Mammary epithelial cell (primary cell): Measurements from ENCODE around the gene NLGN1.

Experiments used
- EZH2 ChIP-seq: IDR thresholded peaks from 2 replicates; pipeline ENCODE4 v1.6.1; 2012; ENCODE audit warnings: low read length, inconsistent platforms, borderline replicate concordance
- TF ChIP-seq, protein P1 (sequence below), 2 donors: IDR thresholded peaks in 1 of 2; conservative IDR thresholded peaks in 1 of 2; 2 replicates each; pipeline ENCODE4 v1.5.1; 2011 to 2012; ENCODE audit warnings: inconsistent platforms in 2 of 2, low read length in 2 of 2, mild to moderate bottlenecking in 2 of 2, control low read depth in 1 of 2, low read depth in 1 of 2; ENCODE audit not compliant: insufficient read depth in 1 of 2; ENCODE audit errors: extremely low read depth in 1 of 2

DNA sequence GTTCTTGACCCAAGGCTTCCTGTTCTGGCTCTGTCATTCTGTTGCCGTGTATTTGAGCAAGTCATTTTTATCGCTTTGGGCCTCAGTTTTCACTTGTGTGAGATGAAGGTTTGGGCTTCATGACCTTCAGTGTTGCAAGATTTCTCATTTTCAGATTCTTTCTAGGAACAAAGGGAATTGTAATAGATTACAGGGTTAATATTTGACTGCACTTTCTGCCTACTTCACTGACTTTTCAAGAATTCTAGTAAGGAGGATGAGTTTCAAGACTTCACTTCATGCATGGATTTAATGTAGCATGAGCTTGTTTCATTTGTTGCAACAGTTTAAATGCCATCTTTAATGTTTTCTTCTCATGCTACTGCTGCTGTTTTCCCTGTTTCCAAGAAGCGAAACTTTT, 226.5 kb downstream of the NLGN1 start:
- TF ChIP-seq, protein P1, sequence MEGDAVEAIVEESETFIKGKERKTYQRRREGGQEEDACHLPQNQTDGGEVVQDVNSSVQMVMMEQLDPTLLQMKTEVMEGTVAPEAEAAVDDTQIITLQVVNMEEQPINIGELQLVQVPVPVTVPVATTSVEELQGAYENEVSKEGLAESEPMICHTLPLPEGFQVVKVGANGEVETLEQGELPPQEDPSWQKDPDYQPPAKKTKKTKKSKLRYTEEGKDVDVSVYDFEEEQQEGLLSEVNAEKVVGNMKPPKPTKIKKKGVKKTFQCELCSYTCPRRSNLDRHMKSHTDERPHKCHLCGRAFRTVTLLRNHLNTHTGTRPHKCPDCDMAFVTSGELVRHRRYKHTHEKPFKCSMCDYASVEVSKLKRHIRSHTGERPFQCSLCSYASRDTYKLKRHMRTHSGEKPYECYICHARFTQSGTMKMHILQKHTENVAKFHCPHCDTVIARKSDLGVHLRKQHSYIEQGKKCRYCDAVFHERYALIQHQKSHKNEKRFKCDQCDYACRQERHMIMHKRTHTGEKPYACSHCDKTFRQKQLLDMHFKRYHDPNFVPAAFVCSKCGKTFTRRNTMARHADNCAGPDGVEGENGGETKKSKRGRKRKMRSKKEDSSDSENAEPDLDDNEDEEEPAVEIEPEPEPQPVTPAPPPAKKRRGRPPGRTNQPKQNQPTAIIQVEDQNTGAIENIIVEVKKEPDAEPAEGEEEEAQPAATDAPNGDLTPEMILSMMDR (conservative IDR thresholded peaks at IDR 0.05 in 1 of 2, IDR thresholded peaks at IDR 0.05 in 1 of 2; ENCODE audit: extremely low read depth in 1 of 2, insufficient read depth in 1 of 2, low read depth in 1 of 2, low read length in 2 of 2), result no peak
- TF ChIP-seq EZH2, result no peak
